ENCODE data around the gene OR52E6. TPM values are rescaled to one million over a fixed set of nuclear protein-coding genes. Genes with fewer than 3 reads are reported as not detected.

OR52E6 gene
- total RNA-seq, 1 experiment from 2014 or later = not detected

DNA sequence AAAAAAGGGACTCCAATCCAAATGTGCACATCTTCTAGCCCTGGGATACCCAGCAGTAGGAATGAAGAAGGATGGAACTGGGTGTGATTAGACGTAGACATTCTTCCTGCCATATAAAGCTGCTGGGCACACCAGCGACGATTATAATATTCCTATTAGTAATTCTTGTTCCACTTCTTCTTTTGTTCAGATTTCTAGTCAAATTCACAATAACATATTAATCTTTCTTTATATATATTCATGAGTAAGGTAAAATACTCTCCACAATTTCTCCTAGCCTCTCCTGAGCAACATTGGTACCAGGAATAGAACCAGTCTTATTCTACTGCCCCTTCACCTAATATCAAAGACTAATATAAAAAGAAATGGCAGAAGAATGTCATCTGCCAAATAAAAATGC is 15.9 kb upstream of the OR52E6 start, which contains the start of gene OR52E8:
Gene OR52E8 (minus strand): TSS at position 101 of the 400 bp plus-strand sequence. CDS start 0 bp downstream, at position 101.
- no peaks in the 10 kb centered on the region for H3K36me3 Mint-ChIP-seq (ENCODE audit: insufficient read depth, unreplicated experiment)
- BruUV-seq (replicated peaks) = no TSS peak
- H3K27me3 Mint-ChIP-seq (ENCODE audit: insufficient read depth, unreplicated experiment) = peaks cover 36% of the 10 kb centered on the region
- no peak for DNase-seq (ENCODE audit: unreplicated experiment)
- CTCF ChIA-PET = no interaction called here
- TF ChIP-seq, protein P1, sequence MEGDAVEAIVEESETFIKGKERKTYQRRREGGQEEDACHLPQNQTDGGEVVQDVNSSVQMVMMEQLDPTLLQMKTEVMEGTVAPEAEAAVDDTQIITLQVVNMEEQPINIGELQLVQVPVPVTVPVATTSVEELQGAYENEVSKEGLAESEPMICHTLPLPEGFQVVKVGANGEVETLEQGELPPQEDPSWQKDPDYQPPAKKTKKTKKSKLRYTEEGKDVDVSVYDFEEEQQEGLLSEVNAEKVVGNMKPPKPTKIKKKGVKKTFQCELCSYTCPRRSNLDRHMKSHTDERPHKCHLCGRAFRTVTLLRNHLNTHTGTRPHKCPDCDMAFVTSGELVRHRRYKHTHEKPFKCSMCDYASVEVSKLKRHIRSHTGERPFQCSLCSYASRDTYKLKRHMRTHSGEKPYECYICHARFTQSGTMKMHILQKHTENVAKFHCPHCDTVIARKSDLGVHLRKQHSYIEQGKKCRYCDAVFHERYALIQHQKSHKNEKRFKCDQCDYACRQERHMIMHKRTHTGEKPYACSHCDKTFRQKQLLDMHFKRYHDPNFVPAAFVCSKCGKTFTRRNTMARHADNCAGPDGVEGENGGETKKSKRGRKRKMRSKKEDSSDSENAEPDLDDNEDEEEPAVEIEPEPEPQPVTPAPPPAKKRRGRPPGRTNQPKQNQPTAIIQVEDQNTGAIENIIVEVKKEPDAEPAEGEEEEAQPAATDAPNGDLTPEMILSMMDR (IDR thresholded peaks at IDR 0.05; ENCODE audit: unreplicated experiment) = no peak
- POLR2A ChIA-PET = no interaction called here
- no peak within 1 kb of the TSS for H3K27ac Mint-ChIP-seq (ENCODE audit: low read depth, unreplicated experiment)
- H3K4me3 Mint-ChIP-seq (ENCODE audit: unreplicated experiment) = no peak within 1 kb of the TSS
- intact Hi-C loops (cut with micrococcal nuclease) = no loop called here
- H3K4me1 Mint-ChIP-seq (ENCODE audit: insufficient read depth, unreplicated experiment) = no peaks in the 10 kb centered on the region
- peaks cover 8% of the 10 kb centered on the region for H3K9me3 Mint-ChIP-seq (ENCODE audit: unreplicated experiment)

DNA sequence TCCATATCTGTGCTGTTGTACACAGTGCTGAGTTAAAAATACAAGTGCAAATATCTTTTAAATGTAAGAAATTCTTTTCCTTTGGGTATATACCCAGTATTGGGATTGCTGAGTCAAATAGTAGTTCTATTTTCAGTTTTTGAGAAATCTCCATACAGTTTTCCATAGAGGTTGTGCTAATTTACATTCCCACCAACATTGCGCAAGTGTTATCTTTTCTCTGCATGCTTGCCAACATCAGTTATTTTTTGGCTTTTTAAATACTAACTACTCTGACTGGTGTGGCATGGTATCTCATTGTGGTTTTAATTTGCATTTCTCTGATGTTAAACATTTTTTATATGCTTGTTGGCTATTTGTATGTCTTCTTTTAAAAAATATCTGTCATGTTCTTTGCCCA is 9.3 kb upstream of the OR52E6 start:
- Mint-ChIP-seq H3K36me3 (ENCODE audit: insufficient read depth, unreplicated experiment) (no peaks in the 10 kb centered on the region), H3K27me3 (ENCODE audit: insufficient read depth, unreplicated experiment) (no peaks in the 10 kb centered on the region), H3K9me3 (ENCODE audit: unreplicated experiment) (peaks cover 13% of the 10 kb centered on the region), H3K4me1 (ENCODE audit: insufficient read depth, unreplicated experiment) (no peaks in the 10 kb centered on the region), H3K27ac (ENCODE audit: low read depth, unreplicated experiment) (no peak overlapping the region), H3K4me3 (ENCODE audit: unreplicated experiment) (no peak overlapping the region)
- TF ChIP-seq, protein P1 (IDR thresholded peaks at IDR 0.05; ENCODE audit: unreplicated experiment) = no peak
- intact Hi-C loops (cut with micrococcal nuclease) = no loop called here
- ChIA-PET CTCF (interaction anchor here (0.6 kb wide), 1 partner anchor 44 kb away, joined by 4 read pairs; no protein-coding TSS in a partner anchor), POLR2A (no interaction called here)
- BruUV-seq (replicated peaks) = no TSS peak
- no peak for DNase-seq (ENCODE audit: unreplicated experiment)

DNA sequence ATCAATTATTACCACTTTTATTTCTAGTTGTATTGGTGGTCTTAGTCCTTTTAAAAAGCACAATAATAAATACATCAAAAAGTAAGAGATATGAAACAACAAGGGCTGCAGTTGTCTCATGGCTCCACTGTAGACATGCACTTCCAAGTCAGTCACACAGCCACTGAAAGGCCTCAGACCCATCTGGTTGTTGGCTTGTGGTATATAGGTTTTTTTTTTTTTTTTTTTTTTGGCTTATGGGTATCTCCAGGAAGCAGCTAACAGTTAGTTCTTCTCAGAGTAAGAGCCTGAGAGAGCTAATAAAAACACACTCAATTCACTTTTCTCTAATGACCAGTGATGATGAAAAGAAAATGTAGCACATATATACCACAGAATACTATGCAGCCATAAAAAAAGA is 6.0 kb upstream of the OR52E6 start:
- BruUV-seq (replicated peaks) = no TSS peak
- TF ChIP-seq, protein P1 (IDR thresholded peaks at IDR 0.05; ENCODE audit: unreplicated experiment) = no peak
- no peak overlapping the region for H3K4me3 Mint-ChIP-seq (ENCODE audit: unreplicated experiment)
- DNase-seq (ENCODE audit: unreplicated experiment) = no peak
- POLR2A ChIA-PET = no interaction called here
- H3K9me3 Mint-ChIP-seq (ENCODE audit: unreplicated experiment) = peaks cover 7% of the 10 kb centered on the region
- no peaks in the 10 kb centered on the region for H3K27me3 Mint-ChIP-seq (ENCODE audit: insufficient read depth, unreplicated experiment)
- intact Hi-C loops (cut with micrococcal nuclease) = no loop called here
- no peak overlapping the region for H3K27ac Mint-ChIP-seq (ENCODE audit: low read depth, unreplicated experiment)
- H3K36me3 Mint-ChIP-seq (ENCODE audit: insufficient read depth, unreplicated experiment) = no peaks in the 10 kb centered on the region
- no peaks in the 10 kb centered on the region for H3K4me1 Mint-ChIP-seq (ENCODE audit: insufficient read depth, unreplicated experiment)
- CTCF ChIA-PET = interaction anchor here (0.6 kb wide), 1 partner anchor 11 kb away, joined by 3 read pairs; no protein-coding TSS in a partner anchor

DNA sequence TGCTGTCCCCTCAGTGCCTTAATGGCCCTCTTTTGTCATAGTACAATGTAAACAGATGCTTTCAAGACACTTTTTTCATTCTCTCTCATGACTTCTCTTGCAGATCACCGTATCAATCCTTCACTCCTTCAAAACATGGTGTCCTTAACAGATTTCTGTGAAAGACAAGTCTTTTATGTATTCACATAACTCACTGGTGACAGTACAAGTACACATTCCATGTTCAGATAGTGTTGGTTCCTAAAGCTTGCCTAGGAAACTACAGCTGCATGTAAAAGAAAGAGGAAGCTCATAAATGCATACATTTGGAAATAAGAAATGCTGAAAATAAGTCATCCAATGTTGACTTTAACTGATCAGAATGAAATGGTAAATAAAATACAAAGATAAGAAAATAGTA is 5.0 kb upstream of the OR52E6 start:
- Mint-ChIP-seq H3K4me1 (ENCODE audit: insufficient read depth, unreplicated experiment) (no peaks in the 10 kb centered on the region), H3K9me3 (ENCODE audit: unreplicated experiment) (no peaks in the 10 kb centered on the region), H3K4me3 (ENCODE audit: unreplicated experiment) (no peak overlapping the region), H3K27me3 (ENCODE audit: insufficient read depth, unreplicated experiment) (no peaks in the 10 kb centered on the region), H3K27ac (ENCODE audit: low read depth, unreplicated experiment) (no peak overlapping the region), H3K36me3 (ENCODE audit: insufficient read depth, unreplicated experiment) (no peaks in the 10 kb centered on the region)
- no TSS peak for BruUV-seq (replicated peaks)
- TF ChIP-seq, protein P1 (IDR thresholded peaks at IDR 0.05; ENCODE audit: unreplicated experiment) = no peak
- ChIA-PET POLR2A (no interaction called here), CTCF (interaction anchor here (0.6 kb wide), 1 partner anchor 20 kb away, joined by 3 read pairs; no protein-coding TSS in a partner anchor)
- no peak for DNase-seq (ENCODE audit: unreplicated experiment)
- intact Hi-C loops (cut with micrococcal nuclease) = no loop called here

Data from MCF 10A (cell line).